MM.1S (cell line): ENCODE results near the gene PTHLH.

Experiments
- DNase-seq: peaks from one replicate; pipeline ENCODE4 v3.0.0-alpha.2; 2015
- H2AFZ ChIP-seq: fragments of 300-600 bp; sonication (generic); 2 replicates; pipeline ENCODE4 v1.6.0; 2016; ENCODE audit warnings: antibody characterized with exemption, low read length
- H3F3A ChIP-seq: fragments of 300-600 bp; sonication (generic); 2 replicates; pipeline ENCODE4 v1.6.1; 2016; ENCODE audit warnings: mild to moderate bottlenecking, antibody characterized with exemption, low read length, moderate library complexity, mixed read lengths; ENCODE audit not compliant: insufficient read depth
- H3K27ac ChIP-seq: fragments of 300-600 bp; sonication (generic); 2 replicates; pipeline ENCODE4 v1.5.1; 2016; ENCODE audit warnings: mild to moderate bottlenecking, low read length
- H3K27me3 ChIP-seq: fragments of 300-600 bp; sonication (generic); replicated peaks from 2 replicates; pipeline ENCODE4 v1.6.0; 2016; ENCODE audit warnings: low read length; ENCODE audit not compliant: insufficient read depth
- H3K36me3 ChIP-seq: fragments of 300-600 bp; sonication (generic); replicated peaks from 2 replicates; pipeline ENCODE4 v1.6.1; 2016; ENCODE audit warnings: mild to moderate bottlenecking, low read length, mixed read lengths; ENCODE audit not compliant: insufficient read depth
- H3K4me1 ChIP-seq: fragments of 300-600 bp; sonication (generic); 2 replicates; pipeline ENCODE4 v1.6.1; 2016; ENCODE audit warnings: low read length, mixed read lengths
- H3K4me2 ChIP-seq: fragments of 300-600 bp; sonication (generic); 2 replicates; pipeline ENCODE4 v1.6.0; 2016; ENCODE audit warnings: low read depth, low read length
- H3K4me3 ChIP-seq: fragments of 300-600 bp; sonication (generic); 2 replicates; pipeline ENCODE4 v1.5.1; 2016; ENCODE audit warnings: low read length, mixed read lengths
- H3K79me2 ChIP-seq: fragments of 300-600 bp; sonication (generic); 2 replicates; pipeline ENCODE4 v1.6.1; 2016; ENCODE audit warnings: mixed run types, low read length, mixed read lengths
- H3K9ac ChIP-seq: fragments of 300-600 bp; sonication (generic); 2 replicates; pipeline ENCODE4 v1.6.1; 2016; ENCODE audit warnings: low read length, mixed read lengths
- H3K9me2 ChIP-seq: fragments of 300-600 bp; sonication (generic); replicated peaks from 2 replicates; pipeline ENCODE4 v1.6.1; 2016; ENCODE audit warnings: mild to moderate bottlenecking, low read length, mixed read lengths; ENCODE audit not compliant: insufficient read depth
- H3K9me3 ChIP-seq: fragments of 300-600 bp; sonication (generic); replicated peaks from 2 replicates; pipeline ENCODE4 v1.6.1; 2016; ENCODE audit warnings: mild to moderate bottlenecking, low read length, mixed read lengths; ENCODE audit not compliant: insufficient read depth
- H4K20me1 ChIP-seq: fragments of 300-600 bp; sonication (generic); 2 replicates; pipeline ENCODE4 v1.6.1; 2016; ENCODE audit warnings: mild to moderate bottlenecking, low read length, moderate library complexity, mixed read lengths; ENCODE audit not compliant: insufficient read depth
- CTCF ChIP-seq: fragments of 300-600 bp; sonication (generic); IDR thresholded peaks from 2 replicates; pipeline ENCODE4 v1.5.1; 2016; ENCODE audit warnings: antibody characterized with exemption, low read length, mixed read lengths
- EZH2 ChIP-seq: fragments of 300-600 bp; sonication (generic); optimal IDR thresholded peaks from 2 replicates; pipeline ENCODE3; 2017; ENCODE audit warnings: low read depth, mild to moderate bottlenecking, antibody characterized with exemption, low read length, mixed read lengths
- EZH2phosphoT487 ChIP-seq: fragments of 300-600 bp; sonication (generic); IDR thresholded peaks from 2 replicates; pipeline ENCODE4 v1.6.1; 2018; ENCODE audit warnings: antibody characterized with exemption, low read length

PTHLH gene

DNA sequence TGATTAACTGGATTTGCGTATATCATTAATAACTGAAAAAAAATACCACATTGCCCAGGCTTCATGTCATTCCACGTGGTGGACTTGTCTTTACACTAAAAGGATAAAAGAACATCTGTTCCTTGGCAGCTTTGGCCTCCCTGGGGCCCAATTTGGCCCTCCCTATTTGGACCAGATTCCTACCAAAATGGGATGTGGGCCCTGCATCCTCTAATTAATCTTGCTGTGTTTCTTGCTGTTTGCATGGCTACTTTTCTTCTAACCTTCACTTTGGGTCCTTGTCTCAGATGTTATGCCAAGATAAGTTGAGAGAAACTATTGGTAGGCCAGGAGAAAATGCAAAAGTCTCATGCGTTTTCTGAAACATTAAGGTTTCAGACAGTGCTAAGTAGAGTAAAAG is 57.5 kb downstream of the PTHLH start:
- Histone ChIP-seq H3K4me1 (peaks cover 7% of the 10 kb centered on the region), H3K79me2 (no peaks in the 10 kb centered on the region), H3K9me2 (no peaks in the 10 kb centered on the region), H3K4me3 (no peak overlapping the region), H3K9ac (no peak overlapping the region), H3K27ac (no peak overlapping the region), H3K4me2 (no peak overlapping the region), H2AFZ (no peak overlapping the region), H3K9me3 (no peaks in the 10 kb centered on the region), H3F3A (peaks cover 6% of the 10 kb centered on the region; the same call in 1 of the 2 replicates), H4K20me1 (no peaks in the 10 kb centered on the region), H3K36me3 (no peaks in the 10 kb centered on the region), H3K27me3 (no peaks in the 10 kb centered on the region)
- no peak for DNase-seq
- TF ChIP-seq EZH2: no peak
- TF ChIP-seq EZH2phosphoT487: no peak
- no peak for TF ChIP-seq CTCF

DNA sequence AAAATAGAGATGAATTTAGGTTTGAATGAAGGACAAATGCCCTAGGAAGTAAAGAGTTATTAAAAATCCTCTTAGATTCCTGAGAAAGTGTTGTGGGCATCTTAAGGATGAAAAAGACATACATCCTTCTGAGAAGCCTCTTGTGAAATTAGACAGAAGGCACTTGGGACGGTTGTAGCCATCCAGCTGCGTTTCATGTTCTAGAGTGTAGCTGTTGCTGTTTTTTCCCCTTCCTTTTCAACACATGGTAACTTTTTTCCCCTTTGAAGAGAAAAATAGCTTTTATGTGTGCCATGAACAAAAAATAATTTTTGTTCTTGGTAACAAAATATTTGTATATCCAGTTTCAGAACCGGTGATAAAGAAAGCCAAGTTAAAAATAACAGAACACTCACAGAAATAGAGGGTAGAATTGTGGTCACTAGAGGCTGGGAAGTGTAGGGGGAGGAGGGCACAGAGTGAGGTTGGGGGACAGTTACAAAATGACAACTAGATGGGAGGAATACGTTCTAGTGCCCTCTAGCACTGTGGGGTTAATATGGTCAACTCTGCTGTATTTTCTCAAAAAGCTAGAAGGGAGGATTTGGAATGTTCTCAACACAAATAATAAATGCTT is 58.4 kb downstream of the PTHLH start:
- Histone ChIP-seq H3K36me3 (no peaks in the 10 kb centered on the region), H3K9me3 (no peaks in the 10 kb centered on the region), H3K27me3 (no peaks in the 10 kb centered on the region), H3K9ac (no peak overlapping the region), H4K20me1 (no peaks in the 10 kb centered on the region), H3K4me3 (no peak overlapping the region), H2AFZ (peak overlapping the region; percentile 6; the same call in 1 of the 2 replicates), H3K9me2 (no peaks in the 10 kb centered on the region), H3F3A (peaks cover 6% of the 10 kb centered on the region; the same call in 1 of the 2 replicates), H3K4me1 (peaks cover 7% of the 10 kb centered on the region), H3K27ac (peak overlapping the region; percentile 21; the same call in 1 of the 2 replicates), H3K79me2 (no peaks in the 10 kb centered on the region), H3K4me2 (peak overlapping the region; percentile 25)
- no peak for TF ChIP-seq CTCF
- no peak for TF ChIP-seq EZH2phosphoT487
- TF ChIP-seq EZH2: no peak
- peak; percentile 19 for DNase-seq

- Histone ChIP-seq H3K9me2 (no peaks in the 10 kb centered on the region), H3K9ac (no peak overlapping the region)
These were observed 61.1 kb downstream of the PTHLH start for GRCh38 chr12:27911397-27911796.

More at GRCh38 chr12:27911397-27911796, 61.1 kb downstream of the PTHLH start:
- peaks cover 7% of the 10 kb centered on the region for H3K4me1 ChIP-seq
- peaks cover 6% of the 10 kb centered on the region; the same call in 1 of the 2 replicates for H3F3A ChIP-seq
- no peak overlapping the region for H3K27ac ChIP-seq
- no peak overlapping the region for H2AFZ ChIP-seq
- no peaks in the 10 kb centered on the region for H3K9me3 ChIP-seq
- no peak overlapping the region for H3K4me3 ChIP-seq
- DNase-seq: no peak
- TF ChIP-seq EZH2 (no peak), CTCF (no peak), EZH2phosphoT487 (no peak)
- no peak overlapping the region for H3K4me2 ChIP-seq
- no peaks in the 10 kb centered on the region for H3K36me3 ChIP-seq
- no peaks in the 10 kb centered on the region for H3K79me2 ChIP-seq
- H3K27me3 ChIP-seq: no peaks in the 10 kb centered on the region
- no peaks in the 10 kb centered on the region for H4K20me1 ChIP-seq
